ENCODE data around the gene UNG. TPM values are rescaled to one million over a fixed set of nuclear protein-coding genes. Genes with fewer than 3 reads are reported as not detected.
A peak's percentile ranks its signal among the peaks of the same experiment; 100 is the strongest.
"Not testable (repeated sequence)": the region's sequence is repeated elsewhere in the genome, so short reads cannot be mapped to it uniquely, and the experiment has no call there.

The UNG gene
- 10 to 100 TPM; 13.9 to 16.6 TPM for total RNA-seq
- long read RNA-seq, transcript UNG-202 (6 exons, 2,130 nt): major isoform, 44 of 44 reads
- long read RNA-seq, partial matches to known transcripts: 0 of 44 reads
- long read RNA-seq, other reads (novel, unspliced or antisense): 0 of 44 reads

DNA sequence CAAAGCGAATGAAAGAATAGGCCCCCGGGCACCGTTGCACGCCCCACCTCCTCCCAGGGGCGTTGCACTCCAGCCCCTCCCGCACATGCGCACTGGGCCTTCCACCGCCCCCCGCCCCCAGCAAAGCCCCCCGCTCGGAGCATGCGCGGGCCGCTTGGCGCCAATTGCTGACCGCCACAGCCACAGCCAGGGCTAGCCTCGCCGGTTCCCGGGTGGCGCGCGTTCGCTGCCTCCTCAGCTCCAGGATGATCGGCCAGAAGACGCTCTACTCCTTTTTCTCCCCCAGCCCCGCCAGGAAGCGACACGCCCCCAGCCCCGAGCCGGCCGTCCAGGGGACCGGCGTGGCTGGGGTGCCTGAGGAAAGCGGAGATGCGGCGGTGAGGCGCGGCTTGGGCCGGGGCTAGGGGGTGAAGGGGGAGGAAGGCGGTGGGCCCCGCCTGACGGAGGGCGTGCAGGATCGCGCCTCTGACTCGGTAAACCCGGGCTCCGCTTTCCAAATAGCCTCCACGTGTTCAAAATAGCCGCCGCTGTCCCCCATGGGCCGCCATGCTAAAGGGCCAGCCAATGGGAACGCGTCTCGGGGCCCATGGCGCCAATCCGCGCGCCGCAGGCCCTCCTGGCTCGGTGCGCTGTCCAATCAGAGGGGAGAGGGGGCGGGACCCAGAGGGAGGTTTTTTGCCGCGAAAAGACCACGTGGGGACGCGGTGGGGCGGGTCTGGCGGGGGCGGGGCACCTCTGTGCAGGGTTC lies at the start of gene UNG:
TSS of gene UNG (plus strand) at position 163 of the 748 bp plus-strand sequence. CDS start at position 246, 83 bp downstream.
- intact Hi-C loops (cut with DNase I): loop anchor here in 1 of 2 donors (10.0 kb wide), 1 partner anchor 533 kb away; the partner anchor contains the start of genes ISCU and SART3
- DNase-seq (peak; percentile 98), ATAC-seq (peak; percentile 97 to 98)

DNA sequence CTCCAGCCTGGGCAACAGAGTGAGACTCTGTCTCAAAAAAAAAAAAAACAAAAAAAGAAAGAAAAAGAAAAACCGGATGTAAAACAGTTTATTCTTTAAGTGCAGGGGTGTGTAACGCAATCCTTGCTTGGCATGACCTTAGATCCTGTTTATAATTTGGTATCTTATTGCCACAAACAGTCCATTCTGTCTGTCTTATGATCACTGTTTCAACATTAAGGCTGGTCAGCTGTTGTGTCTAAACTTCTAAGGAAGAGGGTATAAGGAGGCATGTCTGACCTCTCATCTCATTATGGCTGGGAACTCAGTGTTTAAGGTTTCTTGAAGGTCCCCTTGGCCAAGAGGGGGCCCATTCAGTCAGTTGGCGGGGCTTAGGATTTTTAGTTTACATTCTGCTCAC lies 48.7 kb upstream of the UNG start:
- intact Hi-C loops (cut with DNase I); DNase-seq; ATAC-seq: not testable (repeated sequence)

DNA sequence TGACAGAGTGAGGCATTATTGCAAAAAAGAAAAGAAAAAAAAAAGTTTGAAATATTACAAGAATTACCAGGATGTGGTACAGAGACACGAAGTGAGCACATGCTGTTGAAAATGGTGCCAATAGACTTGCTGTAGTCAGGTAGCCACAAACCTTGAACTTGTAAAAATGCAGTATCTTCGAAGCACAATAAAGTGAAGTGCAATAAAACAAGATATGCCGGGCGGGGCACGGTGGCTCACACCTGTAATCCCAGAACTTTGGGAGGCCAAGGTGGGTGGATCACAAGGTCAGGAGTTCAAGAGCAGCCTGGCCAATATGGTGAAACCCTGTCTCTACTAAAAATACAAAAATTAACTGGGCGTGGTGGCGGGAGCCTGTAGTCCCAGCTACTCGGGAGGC lies 47.6 kb upstream of the UNG start:
- DNase-seq; intact Hi-C loops (cut with DNase I); ATAC-seq: not testable (repeated sequence)

DNA sequence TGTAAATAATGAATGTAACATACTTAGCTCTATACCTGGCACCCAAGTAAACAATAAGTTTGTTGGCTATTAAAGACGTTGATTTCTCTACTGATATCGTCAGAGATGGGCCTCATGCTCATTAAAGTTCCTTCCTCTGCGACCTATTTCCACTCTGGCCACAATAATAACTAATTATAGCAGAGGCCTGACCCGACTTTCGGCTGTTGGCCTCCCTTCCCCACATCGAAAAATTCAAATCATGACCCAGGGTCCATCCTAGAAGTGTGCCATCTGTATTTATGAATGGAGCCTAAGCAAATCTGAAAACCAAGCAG lies 45.3 kb upstream of the UNG start:
- no peak for DNase-seq
- peak in 1 of 2 donors; percentile 10 for ATAC-seq
- intact Hi-C loops (cut with DNase I): no loop called here

DNA sequence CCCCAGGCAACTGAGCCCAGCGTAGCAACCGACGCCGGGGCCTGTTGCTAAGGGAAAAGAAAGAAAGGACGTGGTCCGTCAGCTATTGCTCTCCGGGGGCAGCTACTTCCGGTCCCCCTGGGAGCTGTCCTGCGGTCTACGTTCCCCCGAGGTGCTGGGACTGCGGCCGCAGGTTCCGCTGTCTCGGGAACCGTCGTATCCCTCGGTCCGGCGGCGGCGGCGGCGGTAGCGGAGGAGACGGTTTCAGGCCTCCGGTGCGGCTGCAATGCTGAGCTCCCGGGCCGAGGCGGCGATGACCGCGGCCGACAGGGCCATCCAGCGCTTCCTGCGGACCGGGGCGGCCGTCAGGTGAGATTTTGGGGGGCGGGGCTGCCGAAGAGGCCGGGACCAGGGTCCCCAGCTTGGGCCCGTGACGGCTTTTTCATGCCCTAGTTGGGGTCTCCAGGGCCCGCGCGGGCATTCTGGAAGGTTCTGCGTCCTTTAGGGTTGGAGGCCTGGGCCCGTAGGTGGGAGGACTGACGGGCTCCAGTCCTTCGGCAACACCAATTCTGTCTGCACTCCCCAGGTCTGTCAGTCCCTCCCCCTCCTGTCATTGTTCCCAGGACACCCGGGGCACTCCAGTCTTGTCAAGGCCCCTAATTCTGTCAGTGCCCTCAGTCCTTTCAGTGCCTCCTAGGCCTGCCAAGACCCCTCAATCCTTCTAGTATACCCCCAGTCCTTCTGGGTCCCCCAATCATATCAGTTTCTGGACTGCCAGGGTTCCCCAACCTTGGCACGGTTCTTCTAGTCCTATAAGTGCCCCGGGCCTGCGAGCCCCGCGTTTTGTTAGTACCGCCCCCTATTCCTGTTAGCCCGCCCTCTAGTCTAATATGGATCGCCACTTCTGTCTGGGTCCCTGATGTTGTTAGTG lies 44.7 kb upstream of the UNG start, which contains the start of gene USP30:
TSS of gene USP30 (plus strand) at position 163 of the 910 bp plus-strand sequence. CDS start at position 266, 103 bp downstream.
- ATAC-seq (peak; percentile 97 to 98), DNase-seq (peak; percentile 85)
- intact Hi-C loops (cut with DNase I): no loop called here

DNA sequence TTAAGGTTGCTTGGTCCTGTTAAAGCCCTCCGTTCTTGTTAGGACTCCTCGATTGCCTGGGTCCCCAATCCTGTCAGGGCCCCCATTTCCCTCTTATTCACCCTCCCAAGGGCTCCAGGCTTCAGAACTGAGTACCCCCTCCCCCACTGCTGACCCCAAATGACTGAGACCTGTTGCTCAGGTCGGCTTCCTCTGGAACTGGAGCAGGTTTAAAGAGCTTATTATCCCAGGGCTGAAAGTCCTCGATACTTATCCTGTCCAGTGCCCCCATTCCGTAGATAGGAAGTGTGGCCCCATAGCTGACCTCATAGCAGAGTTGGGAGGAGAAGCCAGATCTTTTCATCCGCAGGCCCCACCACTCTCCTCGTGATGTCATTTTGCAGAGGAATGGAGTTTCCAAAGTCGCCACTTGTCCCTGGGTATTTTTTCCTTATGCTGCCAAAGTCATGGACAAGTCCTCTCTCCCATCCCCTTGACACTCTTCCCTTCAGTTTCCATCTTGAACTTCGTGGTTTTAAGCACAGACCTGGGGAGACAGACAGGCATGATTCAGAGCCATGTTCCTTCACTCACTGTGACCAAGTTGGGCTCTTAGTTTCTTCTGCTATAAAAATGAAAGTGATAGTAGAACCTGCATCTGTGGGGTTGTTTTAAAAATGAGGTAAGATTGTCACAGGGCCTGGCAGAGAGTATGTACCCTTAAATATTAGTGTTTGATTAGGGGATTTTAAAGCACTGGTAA lies 43.8 kb upstream of the UNG start:
- DNase-seq: no peak
- intact Hi-C loops (cut with DNase I): no loop called here
- peak in 1 of 2 donors; percentile 5 for ATAC-seq

DNA sequence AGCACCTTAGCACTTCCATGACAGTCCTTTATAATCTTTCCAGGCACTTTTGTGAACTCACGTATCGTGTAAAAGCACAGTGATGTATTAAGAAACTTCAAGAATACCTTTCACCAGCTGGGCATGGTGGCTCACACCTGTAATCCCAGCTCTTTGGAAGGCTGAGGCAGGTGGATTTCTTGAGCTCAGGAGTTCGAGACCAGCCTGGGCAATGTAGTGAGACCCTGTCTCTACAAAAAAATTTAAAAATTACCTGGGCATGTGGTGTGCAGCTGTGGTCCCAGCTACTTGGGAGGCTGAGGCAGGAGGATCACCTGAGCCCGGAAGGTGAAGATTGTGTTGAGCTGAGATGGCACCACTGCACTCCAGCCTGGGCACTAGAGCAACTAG lies 43.3 kb upstream of the UNG start:
- ATAC-seq; DNase-seq; intact Hi-C loops (cut with DNase I): not testable (repeated sequence)

DNA sequence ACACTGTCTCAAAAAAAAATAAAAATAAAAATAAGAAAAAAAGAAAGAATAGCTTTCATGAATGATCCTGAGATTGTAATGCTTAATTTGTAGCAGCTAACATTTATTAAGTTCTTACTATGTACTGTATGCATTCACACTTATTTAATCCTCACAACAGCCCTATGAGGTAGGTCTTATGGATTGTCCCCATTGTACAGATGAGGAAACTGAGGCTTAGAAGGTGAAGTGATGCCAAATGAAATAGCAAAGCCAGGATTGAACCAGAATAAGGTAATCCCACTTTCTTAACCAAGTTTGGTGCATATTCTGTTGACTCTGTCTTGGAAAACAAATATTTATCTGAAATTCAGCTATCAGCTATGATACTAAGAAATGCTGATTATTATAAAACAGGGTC lies 42.9 kb upstream of the UNG start:
- intact Hi-C loops (cut with DNase I): no loop called here
- DNase-seq (no peak), ATAC-seq (no peak)

DNA sequence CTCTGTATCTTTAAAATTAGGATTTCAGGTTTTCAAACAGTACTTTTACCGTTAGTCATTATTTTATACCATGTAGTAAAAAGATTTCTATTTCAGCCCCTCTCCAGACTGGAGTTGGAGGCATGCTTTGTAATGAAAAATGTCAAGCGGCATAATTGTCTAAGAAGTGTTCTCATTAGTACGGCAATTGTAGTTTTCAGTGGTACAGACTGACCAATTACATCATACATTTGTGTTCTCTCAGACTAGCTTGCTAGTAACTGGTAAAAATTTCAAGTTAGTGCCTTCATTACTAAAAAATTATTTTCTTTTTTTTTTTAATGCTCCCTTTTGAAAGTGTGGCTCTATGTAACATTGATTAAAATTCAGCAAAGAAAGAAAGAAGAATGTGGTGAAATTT lies 40.5 kb upstream of the UNG start:
- DNase-seq (no peak), ATAC-seq (no peak)
- intact Hi-C loops (cut with DNase I): no loop called here

DNA sequence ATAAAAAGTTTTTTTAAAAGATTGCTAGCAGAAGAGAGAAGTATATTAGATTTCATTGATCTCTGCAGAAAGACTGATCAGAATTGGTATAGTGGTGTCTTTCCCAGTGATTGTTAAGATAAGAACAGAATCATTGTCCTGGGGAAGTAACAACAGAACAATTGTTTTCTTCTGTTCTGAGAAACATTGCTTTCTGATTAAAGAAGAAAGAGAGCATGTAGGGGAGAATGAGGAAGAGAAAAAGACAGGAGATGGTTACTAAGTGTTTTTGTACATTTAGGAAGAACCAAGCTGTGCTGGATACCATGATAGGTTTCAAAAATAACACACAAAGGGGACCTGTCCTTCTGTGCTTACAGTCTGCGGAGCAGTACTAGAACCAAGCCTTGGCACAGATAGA lies 40.0 kb upstream of the UNG start:
- intact Hi-C loops (cut with DNase I): no loop called here
- no peak for ATAC-seq
- no peak for DNase-seq

DNA sequence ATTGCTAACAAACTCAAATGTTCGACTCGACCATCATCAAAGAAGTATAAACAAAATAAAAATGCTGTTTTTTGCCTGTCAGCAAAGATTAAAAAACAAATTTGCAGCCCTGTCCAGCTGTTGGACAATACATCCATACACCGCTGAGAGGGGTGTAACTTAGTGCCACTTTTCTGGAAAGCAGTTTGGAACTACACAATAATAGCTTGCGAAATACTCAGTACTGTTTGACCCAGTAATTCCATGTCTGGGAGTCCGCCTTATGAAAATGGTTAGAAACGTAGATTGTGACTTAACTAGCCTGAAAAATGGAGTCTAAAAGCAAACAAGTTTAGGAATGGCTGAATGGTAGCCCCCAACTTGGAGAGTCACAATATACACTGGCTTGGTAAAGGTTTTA lies 38.6 kb upstream of the UNG start:
- intact Hi-C loops (cut with DNase I): no loop called here
- ATAC-seq: peak in 1 of 2 donors; percentile 47
- no peak for DNase-seq

DNA sequence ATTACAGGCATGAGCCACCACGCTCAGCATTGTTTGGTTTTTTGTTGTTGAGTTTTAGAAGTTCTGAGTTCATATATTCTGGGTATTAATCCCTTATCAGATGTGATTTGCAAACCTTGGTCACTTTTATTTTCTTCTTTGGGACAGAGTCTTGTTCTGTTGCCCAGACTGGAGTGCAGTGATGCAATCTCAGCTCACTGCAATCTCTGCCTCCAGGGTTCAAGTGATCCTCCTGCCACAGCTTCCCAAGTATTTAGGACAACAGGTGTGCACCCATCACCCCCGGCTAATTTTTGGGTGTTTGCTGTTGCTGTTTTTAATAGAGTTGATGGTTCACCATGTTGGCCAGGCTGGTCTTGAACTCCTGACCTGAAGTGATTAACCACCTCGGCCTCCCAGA lies 33.3 kb upstream of the UNG start:
- intact Hi-C loops (cut with DNase I): no loop called here
- ATAC-seq (no peak), DNase-seq (no peak)

DNA sequence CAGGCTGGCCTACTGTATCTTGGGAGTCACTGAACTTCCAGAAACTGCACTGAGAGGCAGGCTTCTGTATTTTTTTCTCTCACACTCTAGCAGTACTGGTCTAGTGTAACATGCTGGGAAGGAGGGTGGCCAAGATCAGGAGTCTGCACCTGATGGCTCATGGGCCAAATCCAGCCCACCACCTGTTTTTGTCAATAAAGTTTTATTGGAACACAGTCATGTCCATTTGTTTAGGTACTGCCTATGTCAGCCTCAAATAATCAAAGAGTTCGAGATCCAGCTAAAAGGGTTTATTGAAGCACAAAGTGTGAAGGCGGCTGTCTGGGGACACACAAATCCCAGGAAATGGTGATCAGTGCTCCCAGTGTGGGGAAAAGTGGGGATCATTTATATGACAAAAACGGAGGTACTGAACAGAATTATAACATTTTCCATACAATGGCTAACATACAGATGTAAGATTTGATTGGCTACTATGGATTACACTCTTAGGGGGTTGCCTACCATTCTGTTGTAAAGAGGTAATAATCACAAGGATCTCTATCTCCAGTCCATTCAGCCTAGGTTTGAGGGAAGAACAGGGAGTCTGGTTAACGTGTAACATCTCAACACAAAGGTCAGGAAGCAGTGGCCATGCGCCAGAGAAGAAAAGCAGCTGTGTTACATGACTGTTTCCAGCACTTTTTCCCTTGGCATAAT lies 32.1 kb upstream of the UNG start:
- intact Hi-C loops (cut with DNase I): no loop called here
- DNase-seq (no peak), ATAC-seq (no peak)

DNA sequence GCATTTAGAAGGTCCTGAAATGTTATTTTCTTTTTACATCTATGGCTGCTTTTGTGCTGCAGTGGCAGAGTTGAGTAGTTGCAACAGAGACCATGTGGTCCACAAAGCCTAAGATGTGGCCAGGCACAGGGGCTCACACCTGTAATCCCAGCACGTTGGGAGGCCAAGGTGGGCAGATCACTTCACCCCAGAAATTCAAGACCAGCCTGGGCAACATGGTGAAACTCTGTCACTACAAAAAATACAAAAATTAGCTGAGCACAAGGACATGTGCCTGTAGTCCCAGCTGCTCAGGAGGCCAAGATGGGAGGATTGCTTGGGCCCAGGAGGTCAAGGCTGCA lies 31.6 kb upstream of the UNG start:
- ATAC-seq: no peak
- intact Hi-C loops (cut with DNase I): no loop called here
- no peak for DNase-seq

DNA sequence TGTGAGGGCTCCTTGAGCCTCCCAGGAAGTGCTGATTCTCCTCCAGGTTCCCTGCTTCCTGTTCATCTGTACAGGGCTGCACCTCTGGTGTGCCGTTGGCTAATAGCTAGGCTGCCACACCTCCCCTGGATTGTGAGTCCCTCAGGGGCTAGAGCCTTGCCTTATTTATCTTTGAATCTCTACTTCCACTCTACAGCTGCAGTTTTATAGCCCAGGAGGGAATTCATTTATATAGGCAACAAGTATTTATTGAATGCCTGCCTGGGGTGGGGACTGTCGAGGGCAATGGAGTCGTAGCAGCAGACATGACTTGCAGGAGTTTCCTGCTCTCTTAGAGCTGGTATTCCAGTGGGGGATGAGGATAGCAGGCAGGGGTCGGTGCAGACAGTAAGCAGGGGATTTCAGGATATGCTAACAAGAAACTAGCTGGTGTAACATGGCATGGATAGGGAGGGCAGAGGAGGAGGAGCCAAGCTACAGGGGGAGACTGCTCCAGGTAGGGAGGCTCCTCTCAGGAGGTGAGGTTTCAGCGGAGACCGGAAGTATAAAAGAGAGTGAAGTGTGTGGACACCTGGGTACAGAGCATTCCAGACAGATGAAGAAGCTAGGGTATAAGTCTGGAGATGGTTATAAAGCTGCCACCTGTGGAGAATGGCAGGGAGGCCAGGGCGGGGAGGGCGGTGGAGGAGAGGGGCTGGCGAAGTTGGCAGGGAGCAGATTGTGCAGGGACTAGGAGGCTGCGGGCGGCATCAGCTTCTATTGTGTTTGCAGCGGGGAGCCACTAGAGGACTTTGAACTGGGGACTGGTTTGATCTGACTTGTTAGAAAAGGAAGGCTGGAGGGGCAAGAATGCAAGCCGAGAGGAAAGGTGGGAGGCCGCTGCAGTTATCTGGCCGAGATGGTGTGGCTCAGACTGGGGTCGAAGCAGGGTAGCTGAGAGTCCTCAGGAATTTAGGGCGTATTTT lies 27.8 kb upstream of the UNG start:
- ATAC-seq: no peak

DNA sequence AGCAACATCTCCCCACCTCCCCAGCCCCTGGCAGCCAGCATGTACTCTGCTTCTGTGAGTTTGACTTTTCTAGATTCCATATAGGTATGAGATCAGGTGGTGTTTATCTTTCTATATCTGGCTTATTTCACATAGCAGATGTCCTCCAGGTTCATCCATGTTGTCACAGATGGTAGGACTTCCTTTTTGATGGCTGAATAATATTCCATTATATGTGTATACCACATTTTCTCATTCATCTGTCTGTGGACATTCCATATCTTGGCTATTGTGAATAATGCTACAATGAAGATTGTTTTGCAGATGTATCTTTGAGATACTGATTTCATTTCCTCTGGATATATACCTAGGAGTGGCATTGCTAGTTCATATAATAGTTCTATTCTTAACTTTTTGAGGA lies 22.5 kb upstream of the UNG start:
- DNase-seq (no peak), ATAC-seq (no peak)
- intact Hi-C loops (cut with DNase I): no loop called here

More for the DNA sequence above, 27.8 kb upstream of the UNG start:
- no peak for DNase-seq
- intact Hi-C loops (cut with DNase I): no loop called here

DNA sequence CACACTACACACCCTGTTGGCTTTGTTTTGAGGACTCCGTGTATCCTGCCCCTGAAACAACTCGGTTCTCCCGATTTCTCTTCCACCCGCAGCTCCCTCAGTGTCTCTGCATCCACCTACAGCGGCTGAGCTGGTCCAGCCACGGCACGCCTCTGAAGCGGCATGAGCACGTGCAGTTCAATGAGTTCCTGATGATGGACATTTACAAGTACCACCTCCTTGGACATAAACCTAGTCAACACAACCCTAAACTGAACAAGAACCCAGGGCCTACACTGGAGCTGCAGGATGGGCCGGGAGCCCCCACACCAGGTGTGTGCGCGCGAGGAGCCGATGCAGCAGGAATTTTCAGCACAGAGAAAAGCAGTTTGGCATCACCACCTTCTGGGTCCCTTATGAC lies 14.6 kb upstream of the UNG start:
- DNase-seq: no peak
- intact Hi-C loops (cut with DNase I): no loop called here
- no peak for ATAC-seq

DNA sequence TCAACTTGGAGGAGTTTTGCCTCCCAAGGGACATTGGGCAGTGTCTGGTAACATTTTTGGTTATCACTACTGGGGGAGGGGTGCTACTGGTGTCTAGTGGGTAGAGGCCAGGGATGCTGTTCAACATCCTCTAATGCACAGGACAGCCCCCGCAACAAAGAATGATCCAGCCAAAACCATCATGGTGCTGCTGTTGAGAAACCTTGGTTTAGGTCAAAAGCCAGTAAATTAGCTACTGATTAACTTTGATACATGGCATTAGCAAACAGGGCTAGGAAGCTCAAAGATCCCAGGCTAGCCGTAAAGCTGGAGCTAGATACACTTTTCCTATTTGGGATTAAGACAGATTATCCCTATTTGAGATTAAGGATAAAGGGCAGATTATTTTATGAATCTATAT lies 13.0 kb upstream of the UNG start:
- no peak for ATAC-seq
- intact Hi-C loops (cut with DNase I): no loop called here
- DNase-seq: no peak
